Measurements from ENCODE around the gene BRD3OS.

- TF ChIP-seq CTCF (conservative IDR thresholded peaks at IDR 0.05; ENCODE audit: low read length): no peak
- TF ChIP-seq EZH2phosphoT487 (IDR thresholded peaks at IDR 0.05; ENCODE audit: borderline replicate concordance, low read depth, low read length): no peak
These were observed 32.0 kb downstream of the BRD3OS start for GRCh38 chr9:134057307-134057657.

All from OCI-LY7 (cell line).